ENCODE measurements around the gene PCSK1N. TPM values are rescaled to one million over a fixed set of nuclear protein-coding genes. Genes with fewer than 3 reads are reported as not detected.

Gene PCSK1N
- total and polyA plus RNA-seq, 2 donors (not counting 3 experiments of a cell fraction or from before 2014, with no cell fraction given): 0.44 TPM; not detected in 1

- H3K27ac ChIP-seq (ENCODE audit: insufficient read depth, low read depth, low read length): no peak overlapping the region
- ChIA-PET CTCF (no interaction called here), POLR2A (no interaction called here)
- no peaks in the 10 kb centered on the region for H3K27me3 ChIP-seq (ENCODE audit: control insufficient read depth in 2 of 2, insufficient read depth in 2 of 2, low read length in 2 of 2)
- H3K4me2 ChIP-seq (ENCODE audit: insufficient read depth, low read length): no peak overlapping the region
- dilution Hi-C loops (cut with MboI; ENCODE audit: extremely low pct_ligation_motif_present, low sequenced_read_pairs) (no loop called here), intact Hi-C loops (cut with micrococcal nuclease) (no loop called here)
- no TSS peak for BruUV-seq (replicated peaks)
- FAIRE-seq: no peak
- H2AFZ ChIP-seq (ENCODE audit: low read depth, low read length): no peak overlapping the region
- no peak for DNase-seq (ENCODE audit: low read depth, low spot score)
- no peaks in the 10 kb centered on the region for H3K9me3 ChIP-seq (replicated peaks; ENCODE audit: control insufficient read depth, insufficient read depth, low read length)
- TF ChIP-seq POLR2AphosphoS5 (IDR thresholded peaks at IDR 0.05; ENCODE audit: insufficient read depth, low read depth, low read length): no peak
- no peak for TF ChIP-seq JUN (IDR thresholded peaks at IDR 0.05; ENCODE audit: borderline replicate concordance, insufficient read depth, insufficient read length, low read depth)
- no peak for TF ChIP-seq GATA2 (IDR thresholded peaks at IDR 0.05; ENCODE audit: insufficient read depth, insufficient read length, low read depth, low read length)
- TF ChIP-seq POLR2A (IDR thresholded peaks at IDR 0.05; ENCODE audit: low read depth, low read length): no peak
- TF ChIP-seq MAX (IDR thresholded peaks at IDR 0.05; ENCODE audit: insufficient read depth, insufficient read length): no peak
- TF ChIP-seq FOS (IDR thresholded peaks at IDR 0.05; ENCODE audit: borderline replicate concordance, insufficient read depth, low read length): no peak
- no peak for TF ChIP-seq MYC (IDR thresholded peaks at IDR 0.05; ENCODE audit: low read depth, low read length)
- no peak for TF ChIP-seq EZH2 (IDR thresholded peaks at IDR 0.05; ENCODE audit: borderline replicate concordance, low read depth, low read length, severe bottlenecking)
- TF ChIP-seq CTCF (IDR thresholded peaks at IDR 0.05; ENCODE audit: extremely low read depth in 1 of 2, insufficient read depth in 1 of 2, low read depth in 1 of 2, low read length in 2 of 2): no peak
- H3K4me3 ChIP-seq (replicated peaks in 1 of 3; ENCODE audit: insufficient read depth in 1 of 3, low read depth in 1 of 3, low read length in 3 of 3): no peak overlapping the region
- no peaks in the 10 kb centered on the region for H3K9me1 ChIP-seq (replicated peaks; ENCODE audit: control insufficient read depth, extremely low read depth, insufficient read depth, low read length)
- no peaks in the 10 kb centered on the region for H3K36me3 ChIP-seq (ENCODE audit: control insufficient read depth in 2 of 2, extremely low read depth in 1 of 2, insufficient read depth in 2 of 2, low read length in 2 of 2)
- no peaks in the 10 kb centered on the region for H3K79me2 ChIP-seq (ENCODE audit: control insufficient read depth, insufficient read depth, low read length)
- H4K20me1 ChIP-seq (replicated peaks; ENCODE audit: control insufficient read depth, extremely low read depth, insufficient read depth, low read length): no peaks in the 10 kb centered on the region
- no peaks in the 10 kb centered on the region for H3K4me1 ChIP-seq (ENCODE audit: control insufficient read depth, extremely low read depth, insufficient read depth, low read length)
- no peak overlapping the region for H3K9ac ChIP-seq (replicated peaks; ENCODE audit: extremely low read depth, insufficient read depth, low read length)
Measured at GRCh38 chrX:48789366-48790220, 45.8 kb downstream of the PCSK1N start.

Data from endothelial cell of umbilical vein (primary cell).